Stimulated activated naive CD8-positive, alpha-beta T cell treated with anti-CD3 and anti-CD28 coated beads, Interleukin-15, Interleukin-2, amounts not matched to agents 100 ng/mL and 50 ng/mL, for 24 hours (primary cell): ENCODE data around the gene CDK3.

Experiments used
- H3K27ac Mint-ChIP-seq: one replicate; pipeline ENCODE4 v1.8.0; 2021; ENCODE audit warnings: mild to moderate bottlenecking, mixed read lengths
- H3K27me3 Mint-ChIP-seq: one replicate; pipeline ENCODE4 v1.8.0; 2021; ENCODE audit warnings: mixed read lengths
- H3K36me3 Mint-ChIP-seq: one replicate; pipeline ENCODE4 v1.8.0; 2021; ENCODE audit warnings: low read depth, mixed read lengths
- H3K4me1 Mint-ChIP-seq: one replicate; pipeline ENCODE4 v1.8.0; 2021; ENCODE audit warnings: low read depth, mixed read lengths
- H3K4me3 Mint-ChIP-seq: one replicate; pipeline ENCODE4 v1.8.0; 2021; ENCODE audit warnings: mild to moderate bottlenecking, mixed read lengths
- H3K9me3 Mint-ChIP-seq: one replicate; pipeline ENCODE4 v1.8.0; 2021; ENCODE audit warnings: mixed read lengths

Gene CDK3

GRCh38 chr17:76053246-76054111 is 52.8 kb downstream of the CDK3 start:
- H3K4me1 Mint-ChIP-seq: peaks cover 26% of the 10 kb centered on the region
- peaks cover 65% of the 10 kb centered on the region for H3K36me3 Mint-ChIP-seq
- H3K9me3 Mint-ChIP-seq: no peaks in the 10 kb centered on the region
- no peak overlapping the region for H3K4me3 Mint-ChIP-seq
- no peaks in the 10 kb centered on the region for H3K27me3 Mint-ChIP-seq
- H3K27ac Mint-ChIP-seq: peak overlapping the region; percentile 66

- H3K27me3 Mint-ChIP-seq: no peaks in the 10 kb centered on the region
Observed at GRCh38 chr17:76054112-76054476, 53.4 kb downstream of the CDK3 start.

More at GRCh38 chr17:76054112-76054476, 53.4 kb downstream of the CDK3 start:
- Mint-ChIP-seq H3K27ac (peak overlapping the region; percentile 13), H3K4me1 (peaks cover 25% of the 10 kb centered on the region), H3K9me3 (no peaks in the 10 kb centered on the region), H3K4me3 (no peak overlapping the region), H3K36me3 (peaks cover 65% of the 10 kb centered on the region)
